Epithelial cell of esophagus (primary cell): ENCODE data around the gene EBF3.

Experiments used
- DNase-seq: peaks from one replicate; pipeline ENCODE4 v3.0.0; 2010; ENCODE audit warnings: low read depth
- H3K4me3 ChIP-seq: 2 replicates; pipeline ENCODE4 v1.5.1; 2011; ENCODE audit warnings: mild to moderate bottlenecking, low read length, control low read depth
- TF ChIP-seq, protein P1 (sequence below): IDR thresholded peaks from 2 replicates; pipeline ENCODE4 v1.5.1; 2011; ENCODE audit warnings: low read depth, mild to moderate bottlenecking, low read length, control low read depth, inconsistent platforms; ENCODE audit not compliant: insufficient read depth; ENCODE audit errors: missing control alignments

Gene EBF3

DNA sequence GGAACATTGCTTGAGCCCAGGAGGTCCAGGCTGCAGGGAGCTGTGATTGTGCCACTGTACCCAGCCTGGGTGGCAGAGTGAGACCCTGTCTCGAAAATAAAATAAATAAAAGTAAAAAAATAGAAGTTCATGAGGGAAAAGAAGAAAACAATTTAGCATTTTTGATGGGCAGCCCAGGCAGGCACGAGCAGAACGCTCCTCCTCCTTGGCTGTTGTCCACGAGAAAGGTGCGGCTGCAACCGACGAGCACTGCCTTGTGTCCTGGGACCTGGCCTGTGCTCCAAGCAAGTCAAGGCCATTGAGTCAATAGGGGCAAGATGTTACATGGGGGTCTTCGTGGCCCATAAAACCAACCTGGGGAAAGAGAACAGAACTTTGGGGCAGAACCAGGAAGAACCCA is 25.6 kb downstream of the EBF3 start:
- H3K4me3 ChIP-seq, result no peak overlapping the region
- TF ChIP-seq, protein P1, sequence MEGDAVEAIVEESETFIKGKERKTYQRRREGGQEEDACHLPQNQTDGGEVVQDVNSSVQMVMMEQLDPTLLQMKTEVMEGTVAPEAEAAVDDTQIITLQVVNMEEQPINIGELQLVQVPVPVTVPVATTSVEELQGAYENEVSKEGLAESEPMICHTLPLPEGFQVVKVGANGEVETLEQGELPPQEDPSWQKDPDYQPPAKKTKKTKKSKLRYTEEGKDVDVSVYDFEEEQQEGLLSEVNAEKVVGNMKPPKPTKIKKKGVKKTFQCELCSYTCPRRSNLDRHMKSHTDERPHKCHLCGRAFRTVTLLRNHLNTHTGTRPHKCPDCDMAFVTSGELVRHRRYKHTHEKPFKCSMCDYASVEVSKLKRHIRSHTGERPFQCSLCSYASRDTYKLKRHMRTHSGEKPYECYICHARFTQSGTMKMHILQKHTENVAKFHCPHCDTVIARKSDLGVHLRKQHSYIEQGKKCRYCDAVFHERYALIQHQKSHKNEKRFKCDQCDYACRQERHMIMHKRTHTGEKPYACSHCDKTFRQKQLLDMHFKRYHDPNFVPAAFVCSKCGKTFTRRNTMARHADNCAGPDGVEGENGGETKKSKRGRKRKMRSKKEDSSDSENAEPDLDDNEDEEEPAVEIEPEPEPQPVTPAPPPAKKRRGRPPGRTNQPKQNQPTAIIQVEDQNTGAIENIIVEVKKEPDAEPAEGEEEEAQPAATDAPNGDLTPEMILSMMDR, result no peak
- no peak for DNase-seq

DNA sequence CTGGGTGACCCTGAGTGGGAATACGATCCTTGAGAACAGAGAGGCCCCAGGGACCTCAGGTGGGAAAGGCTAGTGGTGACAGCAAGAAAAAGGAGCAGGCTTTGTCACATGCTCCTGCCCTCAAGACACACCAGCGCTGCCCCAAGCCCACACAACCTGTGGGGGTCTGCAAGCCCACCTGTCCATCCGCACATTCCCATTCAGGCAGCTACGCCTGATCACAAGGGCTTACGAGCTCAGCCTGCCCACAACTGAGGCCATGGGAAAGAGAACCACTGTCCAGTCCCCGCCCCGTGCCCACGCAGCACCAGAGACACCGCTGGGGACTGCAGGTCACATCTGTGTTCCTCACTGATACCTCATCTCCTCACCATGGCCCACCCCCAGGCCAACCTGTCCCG is 26.7 kb downstream of the EBF3 start:
- no peak overlapping the region for H3K4me3 ChIP-seq
- DNase-seq, result no peak
- TF ChIP-seq, protein P1, result no peak

DNA sequence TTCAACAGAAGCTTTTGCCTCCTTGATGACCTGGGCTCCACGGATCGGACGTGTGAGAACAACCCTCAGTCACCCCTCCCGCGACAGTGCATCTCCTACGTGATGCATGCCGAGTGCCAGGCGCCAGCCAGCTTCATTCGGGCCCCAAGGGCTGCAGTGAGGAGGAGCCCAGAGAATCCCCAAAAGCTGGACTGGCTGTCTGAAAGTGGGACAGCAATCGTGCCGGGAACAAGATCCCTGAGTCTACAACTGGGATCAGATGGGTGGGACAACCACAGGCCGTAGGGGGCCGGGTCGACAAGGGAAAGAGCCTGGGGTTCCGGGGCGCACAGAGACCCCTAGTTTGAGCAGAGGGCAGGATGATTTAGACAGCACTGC is 27.2 kb downstream of the EBF3 start:
- H3K4me3 ChIP-seq, result no peak overlapping the region
- no peak for DNase-seq
- TF ChIP-seq, protein P1, result no peak

DNA sequence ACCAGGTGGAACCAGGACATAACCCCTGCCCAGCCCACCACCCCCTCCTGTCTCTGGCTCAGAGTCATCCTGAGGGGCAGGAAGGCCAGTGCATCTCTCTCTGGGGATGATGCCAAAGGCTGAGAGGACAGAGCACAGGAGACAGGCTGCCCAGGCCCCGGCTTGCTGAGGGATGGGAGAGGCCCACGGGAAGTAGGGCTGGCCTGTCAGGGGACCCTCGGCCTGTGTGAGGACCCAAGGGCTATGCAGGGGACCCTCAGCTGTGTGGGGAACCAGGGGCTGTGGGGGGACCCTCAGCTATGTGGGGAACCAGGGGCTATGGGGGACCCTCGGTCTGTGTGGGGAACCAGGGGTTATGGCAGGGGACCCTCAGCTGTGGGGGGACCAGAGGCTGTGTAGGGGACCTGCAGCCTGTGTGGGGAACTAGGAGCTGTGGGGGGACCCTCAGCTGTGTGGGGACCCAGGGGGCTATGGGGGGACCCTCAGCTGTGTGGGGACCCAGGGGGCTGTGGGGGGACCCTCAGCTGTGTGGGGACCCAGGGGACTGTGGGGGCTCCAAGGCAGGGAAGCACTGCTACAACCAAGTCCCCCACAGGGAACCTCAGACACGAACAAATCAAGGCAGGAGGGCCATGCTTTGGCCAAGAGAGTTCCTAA is 27.7 kb downstream of the EBF3 start:
- TF ChIP-seq, protein P1, result no peak
- no peak for DNase-seq

DNA sequence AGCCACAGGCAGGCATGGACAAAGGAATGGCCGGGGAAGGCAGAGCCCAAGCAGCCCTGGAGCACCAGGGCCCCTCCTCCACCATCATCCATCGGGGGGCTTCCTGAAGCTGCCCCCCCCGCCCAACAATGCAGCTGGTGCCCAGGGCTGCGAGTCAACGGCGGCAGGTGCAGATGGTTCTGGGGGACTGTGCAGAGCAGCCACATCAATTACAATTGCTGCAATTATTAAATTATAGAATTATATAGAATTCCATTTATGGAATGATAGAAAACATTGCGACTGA is 28.3 kb downstream of the EBF3 start:
- TF ChIP-seq, protein P1, result no peak
- no peak for DNase-seq
- no peak overlapping the region for H3K4me3 ChIP-seq

More for the DNA sequence above, 27.7 kb downstream of the EBF3 start:
- H3K4me3 ChIP-seq, result no peak overlapping the region

DNA sequence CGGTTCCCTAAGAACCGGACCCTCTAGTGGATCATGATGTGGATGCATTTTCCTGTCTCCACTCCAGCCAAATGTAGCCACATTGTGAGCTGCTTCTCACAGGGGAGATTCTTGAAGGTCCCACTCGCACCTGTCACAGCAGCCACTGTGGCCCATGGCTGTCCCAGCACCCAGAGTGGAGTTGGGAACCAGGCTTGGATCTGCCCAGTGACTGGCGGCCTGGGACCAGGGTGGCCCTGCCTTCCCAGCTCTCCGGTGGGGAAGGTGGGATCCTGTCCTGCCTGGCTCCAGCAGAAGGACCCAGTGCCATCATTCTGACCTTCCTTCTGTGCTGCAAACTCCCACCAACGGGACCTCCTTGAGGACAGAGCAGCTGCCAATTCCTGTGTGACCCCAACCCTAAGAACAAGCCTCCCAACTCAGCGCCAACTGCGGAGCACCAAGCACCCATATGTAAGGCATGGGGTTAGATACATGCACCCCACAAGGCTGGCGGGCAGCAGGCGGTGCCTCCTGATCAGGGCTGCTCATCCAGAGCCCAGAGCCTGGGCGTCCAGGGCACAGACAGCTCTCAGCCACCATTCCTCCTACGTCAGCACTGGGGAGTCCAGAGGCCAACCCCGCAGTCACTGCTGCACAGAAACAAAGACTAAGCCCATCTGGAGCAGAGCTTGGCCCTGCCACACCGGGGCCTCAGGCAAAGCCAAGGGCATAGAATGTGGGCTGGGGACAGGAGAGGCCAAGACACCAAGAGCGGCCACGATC is 28.8 kb downstream of the EBF3 start:
- TF ChIP-seq, protein P1, result no peak
- no peak overlapping the region for H3K4me3 ChIP-seq
- no peak for DNase-seq
